HepG2 (cell line): Measurements from ENCODE around the gene PNLDC1. TPM values are rescaled to one million over a fixed set of nuclear protein-coding genes. Genes with fewer than 3 reads are reported as not detected.

Source experiments
- CBX5 ChIP-seq: sonication (generic); formaldehyde crosslinking; IDR thresholded peaks from 2 replicates; pipeline ENCODE4 v1.4.0; 2020; ENCODE audit warnings: missing genetic modification reagents, borderline replicate concordance
- HNRNPLL ChIP-seq: fragments of 200-400 bp; formaldehyde crosslinking; IDR thresholded peaks from 2 replicates; pipeline ENCODE4 v1.6.1; 2017; ENCODE audit warnings: mild to moderate bottlenecking, low read depth, low read length; ENCODE audit not compliant: poor library complexity, severe bottlenecking
- NR2F6 ChIP-seq, 2 experiments: IDR thresholded peaks; 2 replicates each; pipeline ENCODE4 v1.6.1; 2016; ENCODE audit warnings: antibody characterized with exemption in 1 of 2, mild to moderate bottlenecking in 1 of 2
- SIN3B ChIP-seq: fragments of 150-350 bp; IDR thresholded peaks from 2 replicates; pipeline ENCODE4 v1.6.1; 2014; ENCODE audit warnings: low read length
- TSC22D2 ChIP-seq: sonication (generic); formaldehyde crosslinking; IDR thresholded peaks from 2 replicates; pipeline ENCODE4 v1.5.1; 2020; ENCODE audit warnings: missing genetic modification reagents, mild to moderate bottlenecking, borderline replicate concordance
- ZNF550 ChIP-seq: sonication (generic); formaldehyde crosslinking; IDR thresholded peaks from 2 replicates; pipeline ENCODE4 v1.4.0; 2020; ENCODE audit warnings: mild to moderate bottlenecking, missing genetic modification reagents, borderline replicate concordance
- ZNF737 ChIP-seq: sonication (generic); formaldehyde crosslinking; IDR thresholded peaks from 2 replicates; pipeline ENCODE4 v1.5.0; 2020; ENCODE audit warnings: missing genetic modification reagents, mild to moderate bottlenecking, borderline replicate concordance
- polyA plus RNA-seq, 8 experiments: library from polyadenylated mRNA; depleted of rRNA in 3 of 8; stranded (reverse) in 7 of 8; unstranded in 1 of 8; fragments of >200 nt; fragmentation: Illumina TruSeq in 4 of 8; extraction: Trizol in 4 of 8; gene quantifications; 2 replicates each; pipeline versions ENCODE4 v1.2.1 to v1.2.3, GENCODE V29; 2011 to 2016; ENCODE audit warnings: low read depth in 4 of 8, missing spikeins in 1 of 8, mixed read lengths in 1 of 8; ENCODE audit not compliant: insufficient read depth in 1 of 8
- total RNA-seq, 5 experiments: library from RNA; depleted of rRNA; stranded (reverse); fragments of >200 nt; fragmentation: Illumina TruSeq; extraction: Trizol; gene quantifications; 2 replicates each; pipeline ENCODE4 v1.2.3, GENCODE V29; 2016; ENCODE audit warnings: low read depth in 1 of 5
- TF ChIP-seq, protein P1 (sequence below): sonication (generic); formaldehyde crosslinking; IDR thresholded peaks from 2 replicates; pipeline ENCODE4 v1.4.0; 2020; ENCODE audit warnings: missing genetic modification reagents
- TF ChIP-seq, protein P2 (sequence below): sonication (generic); formaldehyde crosslinking; IDR thresholded peaks from 2 replicates; pipeline ENCODE4 v1.8.0; 2022; ENCODE audit warnings: missing genetic modification reagents, low read depth, mild to moderate bottlenecking, borderline replicate concordance
- TF ChIP-seq, protein P3 (sequence below): sonication (generic); formaldehyde crosslinking; IDR thresholded peaks from 2 replicates; pipeline ENCODE4 v1.4.0; 2020; ENCODE audit warnings: missing genetic modification reagents
- TF ChIP-seq, protein P4 (sequence below): sonication (generic); formaldehyde crosslinking; IDR thresholded peaks from 2 replicates; pipeline ENCODE4 v1.4.0; 2020; ENCODE audit warnings: missing genetic modification reagents
- TF ChIP-seq, protein P5 (sequence below): sonication (generic); formaldehyde crosslinking; IDR thresholded peaks from 2 replicates; pipeline ENCODE4 v1.4.0; 2020; ENCODE audit warnings: missing genetic modification reagents
- TF ChIP-seq, protein P6 (sequence below): IDR thresholded peaks from 2 replicates; pipeline ENCODE4 v1.6.1; 2016; ENCODE audit warnings: control low read depth
- TF ChIP-seq, protein P7 (sequence below), 2 experiments: fragments of 450-650 bp in 1 of 2; sonication (generic) in 1 of 2; formaldehyde crosslinking; IDR thresholded peaks; 2 replicates each; pipeline versions ENCODE4 v1.5.0 to v1.8.0; 2020 to 2022; ENCODE audit warnings: mild to moderate bottlenecking in 1 of 2, missing genetic modification reagents in 1 of 2
- TF ChIP-seq, protein P8 (sequence below): sonication (generic); formaldehyde crosslinking; IDR thresholded peaks from 2 replicates; pipeline ENCODE4 v1.4.0; 2020; ENCODE audit warnings: missing genetic modification reagents, mild to moderate bottlenecking, borderline replicate concordance

PNLDC1 gene
- total and polyA plus RNA-seq, 2 of the 13 experiments (the other 11 are each of a cell fraction or from before 2014, with no cell fraction given), result not detected

DNA sequence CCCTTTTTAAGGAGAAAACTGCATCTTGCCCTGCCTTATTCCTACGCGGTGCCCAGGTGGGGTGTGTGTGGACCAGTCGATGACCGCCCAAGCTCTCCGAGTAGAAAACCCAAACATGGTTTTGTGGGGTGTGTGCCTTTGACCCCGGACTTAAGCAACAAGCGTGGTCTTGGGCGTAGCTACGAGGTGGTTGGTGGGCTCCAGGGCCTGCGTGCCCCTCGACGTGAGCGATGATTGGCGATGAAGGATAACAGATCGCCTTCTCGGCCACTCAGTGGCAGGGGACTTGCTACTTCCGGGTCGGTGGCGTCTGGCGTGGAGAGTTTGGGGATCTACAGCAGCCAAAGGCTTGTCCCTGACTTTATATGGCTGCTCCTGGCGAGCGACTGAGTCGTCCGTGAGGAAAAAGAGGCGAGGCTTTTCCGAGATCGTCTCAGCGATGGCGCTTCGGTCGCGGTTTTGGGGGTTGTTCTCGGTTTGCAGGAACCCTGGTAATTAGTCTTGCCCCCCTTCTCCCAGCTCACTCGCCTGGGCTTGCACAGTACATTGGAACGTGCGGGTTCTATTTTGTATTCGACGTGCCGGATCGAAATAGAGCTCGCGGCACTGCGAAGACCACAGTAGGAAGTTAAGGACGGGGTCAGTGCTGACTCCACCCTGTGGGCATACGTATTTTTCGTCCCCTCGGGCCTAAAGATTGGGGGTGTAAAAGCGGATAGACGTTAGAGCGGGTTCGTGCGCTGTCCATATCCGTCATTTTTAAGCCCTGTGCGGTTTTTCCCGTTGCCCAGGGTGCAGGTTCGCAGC lies 9.7 kb upstream of the PNLDC1 start, which contains the start of gene MRPL18 (continued):
- TF ChIP-seq HNRNPLL (peak; percentile 97), SIN3B (no peak), NR2F6 (IDR thresholded peaks at IDR 0.05) (peak; percentile 72), NR2F6 (CRISPR knock-in tag; IDR thresholded peaks at IDR 0.05) (peak; percentile 66; the same call in 1 of the 2 replicates), ZNF737 (no peak), CBX5 (CRISPR knock-in tag) (no peak; the same call in 1 of the 2 replicates), TSC22D2 (CRISPR knock-in tag) (no peak), ZNF550 (CRISPR knock-in tag) (0 out of 2 replicates have a peak, but pooled peaks have one; percentile 5)
- TF ChIP-seq, protein P1, sequence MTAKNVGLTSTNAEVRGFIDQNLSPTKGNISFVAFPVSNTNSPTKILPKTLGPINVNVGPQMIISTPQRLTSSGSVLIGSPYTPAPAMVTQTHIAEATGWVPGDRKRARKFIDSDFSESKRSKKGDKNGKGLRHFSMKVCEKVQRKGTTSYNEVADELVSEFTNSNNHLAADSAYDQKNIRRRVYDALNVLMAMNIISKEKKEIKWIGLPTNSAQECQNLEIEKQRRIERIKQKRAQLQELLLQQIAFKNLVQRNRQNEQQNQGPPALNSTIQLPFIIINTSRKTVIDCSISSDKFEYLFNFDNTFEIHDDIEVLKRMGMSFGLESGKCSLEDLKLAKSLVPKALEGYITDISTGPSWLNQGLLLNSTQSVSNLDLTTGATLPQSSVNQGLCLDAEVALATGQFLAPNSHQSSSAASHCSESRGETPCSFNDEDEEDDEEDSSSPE, result no peak
- TF ChIP-seq, protein P2, sequence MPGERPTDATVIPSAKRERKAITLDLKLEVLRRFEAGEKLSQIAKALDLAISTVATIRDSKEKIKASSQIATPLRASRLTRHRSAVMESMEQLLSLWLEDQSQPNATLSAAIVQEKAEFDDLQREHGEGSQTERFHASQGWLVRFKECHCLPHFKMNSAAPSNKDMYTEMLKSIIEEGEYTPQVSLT (CRISPR knock-in tag), result 0 out of 2 replicates have a peak, but pooled peaks have one; percentile 78
- TF ChIP-seq, protein P3, sequence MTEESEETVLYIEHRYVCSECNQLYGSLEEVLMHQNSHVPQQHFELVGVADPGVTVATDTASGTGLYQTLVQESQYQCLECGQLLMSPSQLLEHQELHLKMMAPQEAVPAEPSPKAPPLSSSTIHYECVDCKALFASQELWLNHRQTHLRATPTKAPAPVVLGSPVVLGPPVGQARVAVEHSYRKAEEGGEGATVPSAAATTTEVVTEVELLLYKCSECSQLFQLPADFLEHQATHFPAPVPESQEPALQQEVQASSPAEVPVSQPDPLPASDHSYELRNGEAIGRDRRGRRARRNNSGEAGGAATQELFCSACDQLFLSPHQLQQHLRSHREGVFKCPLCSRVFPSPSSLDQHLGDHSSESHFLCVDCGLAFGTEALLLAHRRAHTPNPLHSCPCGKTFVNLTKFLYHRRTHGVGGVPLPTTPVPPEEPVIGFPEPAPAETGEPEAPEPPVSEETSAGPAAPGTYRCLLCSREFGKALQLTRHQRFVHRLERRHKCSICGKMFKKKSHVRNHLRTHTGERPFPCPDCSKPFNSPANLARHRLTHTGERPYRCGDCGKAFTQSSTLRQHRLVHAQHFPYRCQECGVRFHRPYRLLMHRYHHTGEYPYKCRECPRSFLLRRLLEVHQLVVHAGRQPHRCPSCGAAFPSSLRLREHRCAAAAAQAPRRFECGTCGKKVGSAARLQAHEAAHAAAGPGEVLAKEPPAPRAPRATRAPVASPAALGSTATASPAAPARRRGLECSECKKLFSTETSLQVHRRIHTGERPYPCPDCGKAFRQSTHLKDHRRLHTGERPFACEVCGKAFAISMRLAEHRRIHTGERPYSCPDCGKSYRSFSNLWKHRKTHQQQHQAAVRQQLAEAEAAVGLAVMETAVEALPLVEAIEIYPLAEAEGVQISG, result peak; percentile 20; the same call in 1 of the 2 replicates
- TF ChIP-seq, protein P4, sequence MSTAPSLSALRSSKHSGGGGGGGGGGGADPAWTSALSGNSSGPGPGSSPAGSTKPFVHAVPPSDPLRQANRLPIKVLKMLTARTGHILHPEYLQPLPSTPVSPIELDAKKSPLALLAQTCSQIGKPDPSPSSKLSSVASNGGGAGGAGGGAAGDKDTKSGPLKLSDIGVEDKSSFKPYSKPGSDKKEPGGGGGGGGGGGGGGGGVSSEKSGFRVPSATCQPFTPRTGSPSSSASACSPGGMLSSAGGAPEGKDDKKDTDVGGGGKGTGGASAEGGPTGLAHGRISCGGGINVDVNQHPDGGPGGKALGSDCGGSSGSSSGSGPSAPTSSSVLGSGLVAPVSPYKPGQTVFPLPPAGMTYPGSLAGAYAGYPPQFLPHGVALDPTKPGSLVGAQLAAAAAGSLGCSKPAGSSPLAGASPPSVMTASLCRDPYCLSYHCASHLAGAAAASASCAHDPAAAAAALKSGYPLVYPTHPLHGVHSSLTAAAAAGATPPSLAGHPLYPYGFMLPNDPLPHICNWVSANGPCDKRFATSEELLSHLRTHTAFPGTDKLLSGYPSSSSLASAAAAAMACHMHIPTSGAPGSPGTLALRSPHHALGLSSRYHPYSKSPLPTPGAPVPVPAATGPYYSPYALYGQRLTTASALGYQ (CRISPR knock-in tag), result 0 out of 2 replicates have a peak, but pooled peaks have one; percentile 12
- TF ChIP-seq, protein P5, sequence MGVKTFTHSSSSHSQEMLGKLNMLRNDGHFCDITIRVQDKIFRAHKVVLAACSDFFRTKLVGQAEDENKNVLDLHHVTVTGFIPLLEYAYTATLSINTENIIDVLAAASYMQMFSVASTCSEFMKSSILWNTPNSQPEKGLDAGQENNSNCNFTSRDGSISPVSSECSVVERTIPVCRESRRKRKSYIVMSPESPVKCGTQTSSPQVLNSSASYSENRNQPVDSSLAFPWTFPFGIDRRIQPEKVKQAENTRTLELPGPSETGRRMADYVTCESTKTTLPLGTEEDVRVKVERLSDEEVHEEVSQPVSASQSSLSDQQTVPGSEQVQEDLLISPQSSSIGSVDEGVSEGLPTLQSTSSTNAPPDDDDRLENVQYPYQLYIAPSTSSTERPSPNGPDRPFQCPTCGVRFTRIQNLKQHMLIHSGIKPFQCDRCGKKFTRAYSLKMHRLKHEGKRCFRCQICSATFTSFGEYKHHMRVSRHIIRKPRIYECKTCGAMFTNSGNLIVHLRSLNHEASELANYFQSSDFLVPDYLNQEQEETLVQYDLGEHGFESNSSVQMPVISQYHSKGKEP (CRISPR knock-in tag), result no peak
- TF ChIP-seq, protein P6, sequence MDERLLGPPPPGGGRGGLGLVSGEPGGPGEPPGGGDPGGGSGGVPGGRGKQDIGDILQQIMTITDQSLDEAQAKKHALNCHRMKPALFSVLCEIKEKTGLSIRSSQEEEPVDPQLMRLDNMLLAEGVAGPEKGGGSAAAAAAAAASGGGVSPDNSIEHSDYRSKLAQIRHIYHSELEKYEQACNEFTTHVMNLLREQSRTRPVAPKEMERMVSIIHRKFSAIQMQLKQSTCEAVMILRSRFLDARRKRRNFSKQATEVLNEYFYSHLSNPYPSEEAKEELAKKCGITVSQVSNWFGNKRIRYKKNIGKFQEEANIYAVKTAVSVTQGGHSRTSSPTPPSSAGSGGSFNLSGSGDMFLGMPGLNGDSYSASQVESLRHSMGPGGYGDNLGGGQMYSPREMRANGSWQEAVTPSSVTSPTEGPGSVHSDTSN (CRISPR knock-in tag), result peak; percentile 96
- TF ChIP-seq, protein P7, sequence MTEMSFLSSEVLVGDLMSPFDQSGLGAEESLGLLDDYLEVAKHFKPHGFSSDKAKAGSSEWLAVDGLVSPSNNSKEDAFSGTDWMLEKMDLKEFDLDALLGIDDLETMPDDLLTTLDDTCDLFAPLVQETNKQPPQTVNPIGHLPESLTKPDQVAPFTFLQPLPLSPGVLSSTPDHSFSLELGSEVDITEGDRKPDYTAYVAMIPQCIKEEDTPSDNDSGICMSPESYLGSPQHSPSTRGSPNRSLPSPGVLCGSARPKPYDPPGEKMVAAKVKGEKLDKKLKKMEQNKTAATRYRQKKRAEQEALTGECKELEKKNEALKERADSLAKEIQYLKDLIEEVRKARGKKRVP (CRISPR knock-in tag; IDR thresholded peaks at IDR 0.05), result no peak
- TF ChIP-seq, protein P8, sequence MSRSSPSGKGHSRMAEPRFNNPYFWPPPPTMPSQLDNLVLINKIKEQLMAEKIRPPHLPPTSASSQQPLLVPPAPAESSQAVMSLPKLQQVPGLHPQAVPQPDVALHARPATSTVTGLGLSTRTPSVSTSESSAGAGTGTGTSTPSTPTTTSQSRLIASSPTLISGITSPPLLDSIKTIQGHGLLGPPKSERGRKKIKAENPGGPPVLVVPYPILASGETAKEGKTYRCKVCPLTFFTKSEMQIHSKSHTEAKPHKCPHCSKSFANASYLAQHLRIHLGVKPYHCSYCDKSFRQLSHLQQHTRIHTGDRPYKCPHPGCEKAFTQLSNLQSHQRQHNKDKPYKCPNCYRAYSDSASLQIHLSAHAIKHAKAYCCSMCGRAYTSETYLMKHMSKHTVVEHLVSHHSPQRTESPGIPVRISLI, result peak; percentile 45; the same call in 1 of the 2 replicates
